ENCODE measurements around the gene GRIN2A. TPM values are rescaled to one million over a fixed set of nuclear protein-coding genes. Genes with fewer than 3 reads are reported as not detected.

Gene GRIN2A
- total and polyA plus RNA-seq, 2 of the 8 experiments (the other 6 are each of a cell fraction or from before 2014, with no cell fraction given) = 0.18 to 1.8 TPM

DNA sequence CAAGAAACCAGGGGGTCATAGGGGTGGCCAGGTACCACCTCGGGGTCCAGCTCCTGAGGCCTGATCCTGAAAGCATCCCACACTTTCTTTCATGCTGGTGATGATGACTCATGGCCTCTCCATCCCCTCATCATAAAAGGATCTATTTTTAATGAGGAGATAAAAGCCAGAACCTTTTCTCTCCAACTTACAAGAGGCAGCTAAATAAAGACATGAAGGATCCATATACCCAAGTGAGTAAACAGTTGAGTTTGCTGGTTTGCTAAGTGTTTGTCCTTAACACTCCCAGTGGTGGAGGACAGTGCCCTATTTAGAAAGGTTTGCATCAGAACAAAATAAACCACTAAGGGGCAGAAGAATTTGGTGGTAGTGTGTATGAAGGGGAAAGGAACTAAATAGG lies 383.8 kb downstream of the GRIN2A start:
- Histone ChIP-seq H3K27ac (ENCODE audit: low read depth, low read length) (no peak overlapping the region), H4K20me1 (replicated peaks in 1 of 2; ENCODE audit: control insufficient read depth in 1 of 2, insufficient read depth in 2 of 2, low read length in 2 of 2) (peaks cover 0 to 2% of the 10 kb centered on the region in 2 experiments), H3K9me3 (ENCODE audit: insufficient read depth in 2 of 2, low read depth in 1 of 2, low read length in 1 of 2) (no peaks in the 10 kb centered on the region), H3K23me2 (ENCODE audit: low read depth, low read length) (no peaks in the 10 kb centered on the region), H3K23ac (ENCODE audit: insufficient read length) (no peak overlapping the region), H2AFZ (ENCODE audit: low read length) (no peak overlapping the region), H3K14ac (ENCODE audit: insufficient read length) (no peak overlapping the region), H4K8ac (ENCODE audit: extremely low read depth, insufficient read depth, low read length) (no peak overlapping the region), H2BK120ac (replicated peaks; ENCODE audit: low read depth, low read length) (no peak overlapping the region), H3K4me2 (ENCODE audit: insufficient read depth in 1 of 2, low read depth in 2 of 2, low read length in 2 of 2) (no peak overlapping the region), H2BK15ac (ENCODE audit: low read length) (no peak overlapping the region), H3K56ac (replicated peaks; ENCODE audit: insufficient read length, low read depth, low read length) (no peak overlapping the region), H3K4ac (replicated peaks; ENCODE audit: insufficient read length, low read depth, low read length) (no peak overlapping the region), H4K5ac (ENCODE audit: insufficient read length, low read depth, low read length) (no peak overlapping the region), H3K36me3 (ENCODE audit: control insufficient read depth in 2 of 4, insufficient read depth in 4 of 4, low read length in 3 of 4) (peaks cover 0 to 22% (median 0%) of the 10 kb centered on the region in 4 experiments; a peak in 4 of 8 replicates), H3K9ac (replicated peaks in 1 of 4; ENCODE audit: extremely low read depth in 1 of 4, low read depth in 3 of 4, low read length in 3 of 4) (no peak overlapping the region), H3K4me1 (replicated peaks in 1 of 4; ENCODE audit: control insufficient read depth in 3 of 4, insufficient read depth in 4 of 4, low read length in 3 of 4) (no peaks in the 10 kb centered on the region), H3K79me2 (ENCODE audit: control insufficient read depth in 1 of 2, insufficient read depth in 2 of 2, low read length in 2 of 2) (no peaks in the 10 kb centered on the region), H2BK5ac (ENCODE audit: low read depth, low read length) (no peak overlapping the region), H2BK12ac (ENCODE audit: low read depth, low read length) (no peak overlapping the region), H2BK20ac (ENCODE audit: low read length) (no peak overlapping the region), H3K4me3 (ENCODE audit: extremely low read depth in 1 of 4, insufficient read depth in 2 of 4, low read depth in 3 of 4, low read length in 4 of 4) (no peak overlapping the region), H2AK5ac (ENCODE audit: low read depth, low read length) (no peak overlapping the region), H3K18ac (ENCODE audit: extremely low read depth, low read length) (no peak overlapping the region), H3K79me1 (ENCODE audit: low read depth, low read length) (no peaks in the 10 kb centered on the region), H4K91ac (replicated peaks; ENCODE audit: insufficient read length, low read length) (no peak overlapping the region), H3K27me3 (replicated peaks in 1 of 4; ENCODE audit: control insufficient read depth in 3 of 4, extremely low read depth in 1 of 4, insufficient read depth in 3 of 4, low read length in 3 of 4) (no peaks in the 10 kb centered on the region; a peak in 1 of 7 replicates)
- ChIA-PET POLR2A (ENCODE audit: partially characterized antibody) (no interaction called here), CTCF (ENCODE audit: partially characterized antibody) (no interaction called here)
- WGBS, 2 experiments (ENCODE audit: extremely low coverage in 1 of 2, insufficient coverage in 1 of 2, insufficient read length in 1 of 2, insufficient replicate concordance in 2 of 2, low coverage in 1 of 2, low lambda C conversion rate in 2 of 2, missing lambda C conversion rate in 1 of 2) = 84% methylated on average over 1 of the region's 1 CpG; no CpG with 5 or more reads in 1 of the 2 experiments
- no peak for DNase-seq (ENCODE audit: low read depth in 1 of 2, low spot score in 2 of 2)
- no peak for FAIRE-seq
- TF ChIP-seq KDM1A (IDR thresholded peaks at IDR 0.05; ENCODE audit: borderline replicate concordance, low read length) = no peak
- TF ChIP-seq BCL11A (IDR thresholded peaks at IDR 0.05; ENCODE audit: low read depth in 2 of 2, low read length in 2 of 2) = no peak
- no peak for TF ChIP-seq TAF1 (IDR thresholded peaks at IDR 0.05; ENCODE audit: low read depth, low read length)
- no peak for TF ChIP-seq GTF2F1 (IDR thresholded peaks at IDR 0.05; ENCODE audit: borderline replicate concordance, low read depth, low read length)
- no peak for TF ChIP-seq HDAC6 (IDR thresholded peaks at IDR 0.05; ENCODE audit: low read depth, low read length)
- no peak for TF ChIP-seq CBX8 (IDR thresholded peaks at IDR 0.05; ENCODE audit: borderline replicate concordance, low read depth, low read length)
- TF ChIP-seq SP2 (IDR thresholded peaks at IDR 0.05; ENCODE audit: low read length) = no peak
- TF ChIP-seq TAF7 (optimal IDR thresholded peaks at IDR 0.05; ENCODE audit: borderline replicate concordance, low read depth, low read length) = no peak
- no peak for TF ChIP-seq POLR2A (IDR thresholded peaks at IDR 0.05; ENCODE audit: control extremely low read depth in 1 of 2, low read depth in 2 of 2, low read length in 2 of 2)
- TF ChIP-seq, protein P1, sequence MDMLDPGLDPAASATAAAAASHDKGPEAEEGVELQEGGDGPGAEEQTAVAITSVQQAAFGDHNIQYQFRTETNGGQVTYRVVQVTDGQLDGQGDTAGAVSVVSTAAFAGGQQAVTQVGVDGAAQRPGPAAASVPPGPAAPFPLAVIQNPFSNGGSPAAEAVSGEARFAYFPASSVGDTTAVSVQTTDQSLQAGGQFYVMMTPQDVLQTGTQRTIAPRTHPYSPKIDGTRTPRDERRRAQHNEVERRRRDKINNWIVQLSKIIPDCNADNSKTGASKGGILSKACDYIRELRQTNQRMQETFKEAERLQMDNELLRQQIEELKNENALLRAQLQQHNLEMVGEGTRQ (IDR thresholded peaks at IDR 0.05; ENCODE audit: low read length) = no peak
- TF ChIP-seq RXRA (IDR thresholded peaks at IDR 0.05; ENCODE audit: insufficient read depth, low read depth, low read length) = no peak
- no peak for TF ChIP-seq HDAC2 (IDR thresholded peaks at IDR 0.05; ENCODE audit: borderline replicate concordance in 1 of 2, low read depth in 2 of 2, low read length in 2 of 2)
- no peak for TF ChIP-seq CHD2 (IDR thresholded peaks at IDR 0.05; ENCODE audit: low read length)
- no peak for TF ChIP-seq RFX5 (IDR thresholded peaks at IDR 0.05; ENCODE audit: borderline replicate concordance, low read depth, low read length)
- TF ChIP-seq YY1 (IDR thresholded peaks at IDR 0.05; ENCODE audit: low read depth, low read length) = no peak
